Astrocyte (in vitro differentiated cells and primary cell): Measurements from ENCODE around the gene EIF4G3. TPM values are rescaled to one million over a fixed set of nuclear protein-coding genes. Genes with fewer than 3 reads are reported as not detected.
"Not testable (repeated sequence)": the region's sequence is repeated elsewhere in the genome, so short reads cannot be mapped to it uniquely, and the experiment has no call there.

ENCODE experiments used
- DNase-seq: peaks from one replicate; pipeline ENCODE4 v3.0.0-alpha.2; 2010; ENCODE audit warnings: low read depth
- FAIRE-seq: peaks from 2 replicates; lab custom pipeline; 2011; peaks lifted over from hg19 to GRCh38; lab: Jason Lieb, UNC
- H2AFZ ChIP-seq: 2 replicates; pipeline ENCODE4 v1.6.0; 2012; ENCODE audit warnings: low read depth, low read length, inconsistent platforms
- H3K27ac ChIP-seq: 2 replicates; pipeline ENCODE4 v1.5.1; 2011; ENCODE audit warnings: low read depth, low read length, inconsistent platforms
- H3K27me3 ChIP-seq: 2 replicates; pipeline ENCODE4 v1.6.0; 2011; ENCODE audit warnings: low read length, inconsistent platforms; ENCODE audit not compliant: insufficient read depth
- H3K36me3 ChIP-seq: 2 replicates; pipeline ENCODE4 v1.5.1; 2011; ENCODE audit warnings: low read length, inconsistent platforms; ENCODE audit not compliant: insufficient read depth
- H3K4me1 ChIP-seq: 2 replicates; pipeline ENCODE4 v1.5.1; 2011; ENCODE audit warnings: low read length, inconsistent platforms; ENCODE audit not compliant: insufficient read depth
- H3K4me2 ChIP-seq: 2 replicates; pipeline ENCODE4 v1.6.0; 2012; ENCODE audit warnings: low read length, inconsistent platforms
- H3K4me3 ChIP-seq: 2 replicates; pipeline ENCODE4 v1.5.1; 2011; ENCODE audit warnings: low read depth, mild to moderate bottlenecking, low read length, inconsistent platforms; ENCODE audit not compliant: insufficient read depth
- H3K79me2 ChIP-seq: 2 replicates; pipeline ENCODE4 v1.6.0; 2012; ENCODE audit warnings: mild to moderate bottlenecking, low read length, inconsistent platforms; ENCODE audit not compliant: insufficient read depth
- H3K9ac ChIP-seq: 2 replicates; pipeline ENCODE4 v1.6.0; 2012; ENCODE audit warnings: mild to moderate bottlenecking, low read length, inconsistent platforms
- H3K9me3 ChIP-seq: 2 replicates; pipeline ENCODE4 v1.5.1; 2012; ENCODE audit warnings: low read depth, mild to moderate bottlenecking, low read length, inconsistent platforms; ENCODE audit not compliant: insufficient read depth
- H4K20me1 ChIP-seq: 2 replicates; pipeline ENCODE4 v1.6.0; 2012; ENCODE audit warnings: low read length, inconsistent platforms; ENCODE audit not compliant: insufficient read depth
- H3K27ac Mint-ChIP-seq: one replicate; pipeline ENCODE4 v1.8.0; 2021; ENCODE audit warnings: mild to moderate bottlenecking, mixed read lengths; ENCODE audit not compliant: unreplicated experiment
- H3K27me3 Mint-ChIP-seq: one replicate; pipeline ENCODE4 v1.8.0; 2021; ENCODE audit warnings: low read depth, mixed read lengths; ENCODE audit not compliant: unreplicated experiment
- H3K36me3 Mint-ChIP-seq: one replicate; pipeline ENCODE4 v1.8.0; 2021; ENCODE audit warnings: low read depth, mixed read lengths; ENCODE audit not compliant: unreplicated experiment
- H3K4me1 Mint-ChIP-seq: one replicate; pipeline ENCODE4 v1.8.0; 2021; ENCODE audit warnings: low read depth, mixed read lengths; ENCODE audit not compliant: unreplicated experiment
- H3K4me3 Mint-ChIP-seq: one replicate; pipeline ENCODE4 v1.8.0; 2021; ENCODE audit warnings: mild to moderate bottlenecking, moderate library complexity, mixed read lengths; ENCODE audit not compliant: unreplicated experiment
- H3K9me3 Mint-ChIP-seq: one replicate; pipeline ENCODE4 v1.8.0; 2021; ENCODE audit warnings: mild to moderate bottlenecking, mixed read lengths; ENCODE audit not compliant: unreplicated experiment
- CTCF ChIP-seq: IDR thresholded peaks from 2 replicates; pipeline ENCODE4 v1.5.1; 2011; ENCODE audit warnings: low read depth, mild to moderate bottlenecking, inconsistent platforms, low read length, moderate library complexity; ENCODE audit not compliant: insufficient read depth
- EZH2 ChIP-seq: IDR thresholded peaks from 2 replicates; pipeline ENCODE4 v1.6.1; 2012; ENCODE audit warnings: mild to moderate bottlenecking, low read length, inconsistent platforms; ENCODE audit not compliant: insufficient read depth
- total RNA-seq: library from RNA; stranded (reverse); gene quantifications from 2 replicates; pipeline ENCODE4 v1.2.1, GENCODE V29; 2021

Gene EIF4G3
- total RNA-seq, 1 donor from 2014 or later: 76.1 TPM

DNA sequence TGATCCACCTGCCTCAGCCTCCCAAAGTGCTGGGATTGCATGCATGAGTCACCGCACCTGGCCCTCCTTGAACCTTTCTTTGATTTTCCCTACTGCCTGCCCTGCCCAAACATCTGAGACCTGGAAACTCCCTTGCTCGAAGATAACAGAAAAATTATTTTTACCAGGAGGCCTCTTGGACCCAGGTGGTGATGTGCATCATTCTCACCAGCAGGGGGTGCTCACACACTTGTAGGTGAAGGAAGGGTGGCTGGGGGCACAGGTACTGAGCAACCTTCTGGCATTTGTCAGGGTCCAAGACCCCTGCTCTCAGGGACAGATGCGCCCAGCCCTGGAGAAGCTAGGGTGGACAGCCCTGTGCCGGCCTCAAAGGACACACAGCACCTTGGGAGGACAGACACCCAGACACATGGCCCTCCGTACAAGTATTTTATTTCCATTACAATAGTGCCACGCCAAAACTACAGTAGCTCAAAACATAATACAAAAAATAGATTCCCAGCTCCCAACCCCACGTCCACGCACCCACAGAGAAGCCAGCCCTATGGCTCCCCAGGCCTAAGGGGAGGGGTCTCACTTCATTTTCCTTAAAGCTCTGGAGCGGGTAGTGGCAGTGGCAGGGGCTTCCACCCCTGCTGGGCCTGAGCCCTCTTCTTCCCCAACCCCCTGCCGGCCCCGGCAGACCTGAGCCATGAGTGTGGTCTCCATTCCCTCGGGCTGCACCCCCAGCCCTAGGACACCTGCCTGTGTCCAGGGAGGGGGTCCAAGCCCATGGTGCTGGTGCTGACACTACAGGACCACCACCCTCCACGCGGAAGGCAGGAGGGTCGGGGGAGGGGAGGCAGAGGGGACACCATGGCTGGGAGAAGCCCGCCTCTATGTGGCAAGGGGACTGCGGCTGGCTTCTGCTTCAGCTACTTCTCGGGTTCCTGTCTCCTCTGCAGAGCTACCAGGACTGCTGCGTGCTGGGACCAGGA lies 40.4 kb upstream of the EIF4G3 start:
- peaks cover 6% of the 10 kb centered on the region for H3K36me3 Mint-ChIP-seq
- H3K4me2 ChIP-seq: no peak overlapping the region

GRCh38 chr1:21212126-21212525 lies 35.4 kb upstream of the EIF4G3 start:
- no peak overlapping the region for H3K27ac ChIP-seq
- H3K9me3 ChIP-seq: no peaks in the 10 kb centered on the region
- peak overlapping the region; percentile 22 for H3K4me3 Mint-ChIP-seq
- no peaks in the 10 kb centered on the region for H3K79me2 ChIP-seq
- FAIRE-seq (no peak), DNase-seq (no peak)
- no peak overlapping the region for H3K4me2 ChIP-seq
- H3K36me3 ChIP-seq: no peaks in the 10 kb centered on the region
- H3K27me3 ChIP-seq: no peaks in the 10 kb centered on the region
- peaks cover 2% of the 10 kb centered on the region for H3K4me1 ChIP-seq
- H3K36me3 Mint-ChIP-seq: no peaks in the 10 kb centered on the region
- H4K20me1 ChIP-seq: peaks cover 6% of the 10 kb centered on the region
- H3K9me3 Mint-ChIP-seq: no peaks in the 10 kb centered on the region
- H3K4me3 ChIP-seq: no peak overlapping the region
- H2AFZ ChIP-seq: no peak overlapping the region
- H3K27me3 Mint-ChIP-seq: peaks cover 2% of the 10 kb centered on the region
- no peak overlapping the region for H3K9ac ChIP-seq
- H3K4me1 Mint-ChIP-seq: peaks cover 4% of the 10 kb centered on the region
- TF ChIP-seq EZH2: no peak
- TF ChIP-seq CTCF: no peak
- H3K27ac Mint-ChIP-seq: no peak overlapping the region

More for the DNA sequence above, 40.4 kb upstream of the EIF4G3 start:
- Histone ChIP-seq H4K20me1 (peaks cover 13% of the 10 kb centered on the region), H3K79me2 (no peaks in the 10 kb centered on the region), H2AFZ (no peak overlapping the region), H3K27ac (no peak overlapping the region), H3K9me3 (no peaks in the 10 kb centered on the region), H3K4me1 (peaks cover 1% of the 10 kb centered on the region), H3K36me3 (peaks cover 12% of the 10 kb centered on the region), H3K9ac (no peak overlapping the region), H3K4me3 (no peak overlapping the region), H3K27me3 (no peaks in the 10 kb centered on the region)
- Mint-ChIP-seq H3K27me3 (no peaks in the 10 kb centered on the region), H3K9me3 (no peaks in the 10 kb centered on the region), H3K27ac (no peak overlapping the region), H3K4me1 (peaks cover 3% of the 10 kb centered on the region), H3K4me3 (no peak overlapping the region)
- DNase-seq (no peak), FAIRE-seq (no peak)
- TF ChIP-seq CTCF (peak; percentile 55), EZH2 (no peak)

DNA sequence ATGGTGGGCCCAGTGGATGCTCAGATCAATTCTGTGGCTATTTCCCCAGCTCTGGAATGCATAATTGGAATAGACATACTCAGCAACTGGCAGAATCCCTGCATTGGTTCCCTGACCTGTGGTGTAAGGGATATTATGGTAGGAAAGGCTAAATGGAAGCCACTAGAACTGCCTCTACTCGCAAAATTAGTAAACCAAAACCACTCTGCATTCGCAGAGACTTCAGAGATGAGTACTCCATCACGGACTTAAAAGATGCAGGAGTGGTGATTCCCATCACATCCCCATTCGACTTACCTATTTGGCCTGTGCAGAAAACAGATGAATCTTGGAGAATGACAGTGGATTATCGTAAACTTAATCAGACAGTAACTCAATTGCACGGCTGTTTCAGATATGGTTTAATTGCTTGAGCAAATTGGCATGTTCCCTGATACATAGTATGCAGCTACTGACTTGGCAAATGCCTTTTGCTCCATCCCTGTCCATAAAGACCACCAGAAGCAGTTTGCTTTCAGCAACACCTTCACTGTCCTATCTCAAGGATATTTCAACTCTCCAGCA lies 31.5 kb upstream of the EIF4G3 start:
- not testable (repeated sequence) for H3K4me3 Mint-ChIP-seq, FAIRE-seq

More for the DNA sequence above, 31.5 kb upstream of the EIF4G3 start:
- H3K9ac ChIP-seq, H2AFZ ChIP-seq, H3K79me2 ChIP-seq, H3K36me3 Mint-ChIP-seq, H3K27ac Mint-ChIP-seq, H3K4me1 ChIP-seq, H3K27me3 Mint-ChIP-seq, H3K4me1 Mint-ChIP-seq, H3K36me3 ChIP-seq, H3K4me3 ChIP-seq, H3K9me3 Mint-ChIP-seq, DNase-seq, H3K4me2 ChIP-seq, H3K9me3 ChIP-seq, H3K27ac ChIP-seq, H4K20me1 ChIP-seq, H3K27me3 ChIP-seq: not testable (repeated sequence)
